ENCODE results near the gene SLC2A6.

GRCh38 chr9:133441571-133441970 lies 37.3 kb downstream of the SLC2A6 start:
- no peak for TF ChIP-seq CTCF (IDR thresholded peaks at IDR 0.05; ENCODE audit: insufficient read depth, low read length)
- no peak for TF ChIP-seq POLR2AphosphoS5 (IDR thresholded peaks at IDR 0.05; ENCODE audit: low read depth)
- no peak for TF ChIP-seq REST (IDR thresholded peaks at IDR 0.05; ENCODE audit: insufficient replicate concordance, low read depth)
- TF ChIP-seq GABPA (IDR thresholded peaks at IDR 0.05; ENCODE audit: low read depth): no peak
- no peak for TF ChIP-seq SPI1 (IDR thresholded peaks at IDR 0.05; ENCODE audit: borderline replicate concordance, low read depth)

Data from HL-60 (cell line).